ENCODE measurements around the gene UBA5.
A peak's percentile ranks its signal among the peaks of the same experiment; 100 is the strongest.

Gene UBA5

DNA sequence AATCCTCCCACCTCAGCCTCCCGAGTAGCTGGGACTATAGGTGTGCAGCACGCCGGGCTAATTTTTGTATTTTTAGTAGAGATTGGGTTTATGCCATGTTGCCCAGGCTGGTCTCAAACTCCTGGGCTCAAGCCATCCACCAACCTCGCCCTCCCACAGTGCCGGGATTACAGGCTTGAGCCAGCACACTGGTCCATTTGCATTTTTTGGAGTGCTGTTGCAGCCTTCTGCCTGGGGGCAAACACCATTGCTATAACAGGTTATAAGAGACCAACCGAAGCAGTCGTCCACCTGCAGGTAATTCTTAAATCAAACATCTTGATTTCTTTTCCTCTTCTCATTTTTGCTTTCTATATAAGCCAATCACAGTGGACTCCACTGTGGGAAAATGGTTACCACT, 35.3 kb upstream of the UBA5 start:
- no peak overlapping the region for H3K4me3 ChIP-seq (ENCODE audit: control insufficient read depth, low read depth, low read length)
- TF ChIP-seq, protein P1, sequence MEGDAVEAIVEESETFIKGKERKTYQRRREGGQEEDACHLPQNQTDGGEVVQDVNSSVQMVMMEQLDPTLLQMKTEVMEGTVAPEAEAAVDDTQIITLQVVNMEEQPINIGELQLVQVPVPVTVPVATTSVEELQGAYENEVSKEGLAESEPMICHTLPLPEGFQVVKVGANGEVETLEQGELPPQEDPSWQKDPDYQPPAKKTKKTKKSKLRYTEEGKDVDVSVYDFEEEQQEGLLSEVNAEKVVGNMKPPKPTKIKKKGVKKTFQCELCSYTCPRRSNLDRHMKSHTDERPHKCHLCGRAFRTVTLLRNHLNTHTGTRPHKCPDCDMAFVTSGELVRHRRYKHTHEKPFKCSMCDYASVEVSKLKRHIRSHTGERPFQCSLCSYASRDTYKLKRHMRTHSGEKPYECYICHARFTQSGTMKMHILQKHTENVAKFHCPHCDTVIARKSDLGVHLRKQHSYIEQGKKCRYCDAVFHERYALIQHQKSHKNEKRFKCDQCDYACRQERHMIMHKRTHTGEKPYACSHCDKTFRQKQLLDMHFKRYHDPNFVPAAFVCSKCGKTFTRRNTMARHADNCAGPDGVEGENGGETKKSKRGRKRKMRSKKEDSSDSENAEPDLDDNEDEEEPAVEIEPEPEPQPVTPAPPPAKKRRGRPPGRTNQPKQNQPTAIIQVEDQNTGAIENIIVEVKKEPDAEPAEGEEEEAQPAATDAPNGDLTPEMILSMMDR (IDR thresholded peaks at IDR 0.05; ENCODE audit: control insufficient read depth, insufficient read depth, low read depth, low read length, missing control alignments): no peak
- DNase-seq (ENCODE audit: low read depth): no peak

GRCh38 chr3:132625613-132626012, 34.5 kb upstream of the UBA5 start:
- no peak overlapping the region for H3K4me3 ChIP-seq (ENCODE audit: control insufficient read depth, low read depth, low read length)
- DNase-seq (ENCODE audit: low read depth): no peak
- TF ChIP-seq, protein P1 (IDR thresholded peaks at IDR 0.05; ENCODE audit: control insufficient read depth, insufficient read depth, low read depth, low read length, missing control alignments): no peak

DNA sequence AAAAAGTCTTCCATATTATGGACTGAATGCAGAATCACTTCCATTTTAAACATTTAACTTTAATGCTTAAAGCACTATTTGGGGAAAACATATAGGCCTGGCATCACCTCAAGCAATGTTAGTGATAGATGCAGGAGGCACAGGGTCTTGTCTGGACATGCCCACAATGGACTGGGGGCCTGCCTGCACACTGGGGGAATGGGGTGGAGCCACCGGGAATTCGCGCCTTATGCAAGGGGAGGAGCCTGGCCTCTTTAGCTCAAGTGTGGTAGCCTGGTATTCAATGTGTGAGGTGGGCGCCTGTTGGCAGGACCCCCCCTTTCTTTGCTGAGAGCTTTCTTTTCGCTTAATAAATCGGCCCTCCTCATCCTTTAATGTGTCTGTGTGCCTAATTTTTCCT, 33.2 kb upstream of the UBA5 start:
- TF ChIP-seq, protein P1 (IDR thresholded peaks at IDR 0.05; ENCODE audit: control insufficient read depth, insufficient read depth, low read depth, low read length, missing control alignments): no peak
- DNase-seq (ENCODE audit: low read depth): no peak
- H3K4me3 ChIP-seq (ENCODE audit: control insufficient read depth, low read depth, low read length): no peak overlapping the region

DNA sequence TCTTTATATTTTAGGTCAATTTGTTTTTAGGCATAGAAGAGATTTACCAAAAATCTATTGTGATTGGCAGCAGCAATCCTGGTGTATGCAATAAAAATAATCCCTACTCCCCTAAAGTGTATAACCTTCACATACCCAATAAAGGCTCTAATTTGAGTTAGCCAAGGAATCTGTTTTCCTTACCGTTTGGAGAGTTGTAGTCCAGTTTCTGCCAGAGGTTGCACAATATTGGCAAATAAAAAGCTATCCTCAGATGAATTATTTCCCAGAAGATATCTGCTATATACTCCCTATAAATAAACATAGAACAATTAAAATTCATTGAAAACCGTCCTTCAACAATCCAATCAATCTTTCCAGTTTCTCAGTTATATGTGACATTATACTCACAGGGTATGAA, 32.0 kb upstream of the UBA5 start:
- H3K4me3 ChIP-seq (ENCODE audit: control insufficient read depth, low read depth, low read length): no peak overlapping the region
- DNase-seq (ENCODE audit: low read depth): no peak
- TF ChIP-seq, protein P1 (IDR thresholded peaks at IDR 0.05; ENCODE audit: control insufficient read depth, insufficient read depth, low read depth, low read length, missing control alignments): no peak

- TF ChIP-seq, protein P1 (IDR thresholded peaks at IDR 0.05; ENCODE audit: control insufficient read depth, insufficient read depth, low read depth, low read length, missing control alignments): no peak
- peak; percentile 55 for DNase-seq (ENCODE audit: low read depth)
- H3K4me3 ChIP-seq (ENCODE audit: control insufficient read depth, low read depth, low read length): no peak overlapping the region
These were observed 30.2 kb upstream of the UBA5 start for GRCh38 chr3:132629928-132630327.

DNA sequence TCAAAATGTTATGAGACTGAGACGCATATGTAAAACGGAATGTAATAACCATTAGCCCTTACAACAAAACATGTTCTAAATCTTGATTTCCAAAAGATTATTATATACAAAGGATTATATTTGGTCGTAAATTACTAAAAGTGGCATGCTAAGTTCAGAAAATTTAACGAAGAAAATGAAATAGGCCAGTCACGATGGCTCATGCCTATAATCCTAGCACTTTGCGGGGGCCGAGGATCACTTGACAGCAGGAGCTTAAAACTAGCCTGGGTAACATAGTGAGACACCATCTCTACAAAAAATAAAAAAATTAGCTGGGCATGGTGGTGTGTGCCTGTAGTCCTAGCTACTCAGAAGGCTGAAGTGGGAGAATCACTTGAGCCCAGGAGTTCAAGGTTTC, 29.5 kb upstream of the UBA5 start:
- TF ChIP-seq, protein P1 (IDR thresholded peaks at IDR 0.05; ENCODE audit: control insufficient read depth, insufficient read depth, low read depth, low read length, missing control alignments): no peak
- no peak for DNase-seq (ENCODE audit: low read depth)
- no peak overlapping the region for H3K4me3 ChIP-seq (ENCODE audit: control insufficient read depth, low read depth, low read length)

DNA sequence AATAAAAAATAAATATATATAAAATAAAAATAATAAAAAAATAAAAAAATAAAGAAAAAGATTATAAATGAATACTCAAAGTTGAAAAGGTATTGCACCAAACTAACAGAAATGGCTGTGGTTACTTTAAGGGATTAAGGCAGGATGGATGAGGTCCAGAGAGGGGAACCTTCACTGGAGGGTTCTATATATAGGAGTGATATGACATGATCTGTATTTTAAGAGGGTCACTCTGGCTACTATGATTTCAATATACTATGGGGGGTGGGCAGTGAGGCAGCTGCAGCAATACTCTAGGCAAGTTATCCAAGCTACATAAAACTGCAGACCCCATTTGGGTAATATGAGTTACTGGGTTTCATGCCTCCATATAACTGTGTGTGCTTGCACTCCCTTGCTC, 25.1 kb upstream of the UBA5 start:
- no peak overlapping the region for H3K4me3 ChIP-seq (ENCODE audit: control insufficient read depth, low read depth, low read length)
- TF ChIP-seq, protein P1 (IDR thresholded peaks at IDR 0.05; ENCODE audit: control insufficient read depth, insufficient read depth, low read depth, low read length, missing control alignments): no peak
- no peak for DNase-seq (ENCODE audit: low read depth)

Data from AG09309 (cell line).